B cell (primary cell): ENCODE data around the gene TSSC4. TPM values are rescaled to one million over a fixed set of nuclear protein-coding genes. Genes with fewer than 3 reads are reported as not detected.

Experiments
- ATAC-seq: fragments of 200-7000 bp; cut with Tn5 transposase; one replicate; pipeline ENCODE4 v1.10.0; 2021; ENCODE audit warnings: low read depth, mild to moderate bottlenecking, moderate number of reproducible peaks, moderate library complexity
- CTCF ChIA-PET: fragments of 350-600 bp; sonication (Branson Sonifier 250); formaldehyde crosslinking; loops from one replicate; lab custom pipeline; 2021; ENCODE audit warnings: antibody characterized with exemption, inconsistent platforms; lab: Charles Lee
- POLR2A ChIA-PET: fragments of 350-600 bp; sonication (Branson Sonifier 250); formaldehyde crosslinking; loops from one replicate; lab custom pipeline; 2021; ENCODE audit warnings: antibody characterized with exemption; lab: Charles Lee
- DNase-seq: peaks from one replicate; pipeline ENCODE4 v3.0.0; 2013
- H2AFZ ChIP-seq: 2 replicates; pipeline ENCODE4 v1.6.1; 2012; ENCODE audit warnings: mild to moderate bottlenecking, low read depth, low read length; ENCODE audit not compliant: insufficient read depth, poor library complexity, severe bottlenecking
- H3K27ac ChIP-seq, 2 donors: 1 replicate in 1 of 2; 2 replicates in 1 of 2; pipeline ENCODE4 v1.5.1; 2012 to 2013; ENCODE audit warnings: low read length in 2 of 2, mild to moderate bottlenecking in 2 of 2, moderate library complexity in 1 of 2
- H3K27me3 ChIP-seq, 4 experiments: fragments of 200-600 bp in 1 of 4; sonication (generic) in 1 of 4; replicated peaks in 1 of 4; 1 replicate in 2 of 4; 2 replicates in 2 of 4; pipeline versions ENCODE4 v1.6.1 to v1.7.0; 2013 to 2016; ENCODE audit warnings: low read length in 3 of 4, mild to moderate bottlenecking in 2 of 4, mixed read lengths in 1 of 4, moderate library complexity in 1 of 4; ENCODE audit not compliant: insufficient read depth in 4 of 4, control insufficient read depth in 3 of 4; ENCODE audit errors: control extremely low read depth in 1 of 4
- H3K36me3 ChIP-seq, 2 experiments: replicated peaks in 1 of 2; 1 replicate in 1 of 2; 2 replicates in 1 of 2; pipeline versions ENCODE4 v1.6.1 to v1.7.1; 2013; ENCODE audit warnings: low read length in 1 of 2; ENCODE audit not compliant: insufficient read depth in 2 of 2, control insufficient read depth in 1 of 2; ENCODE audit errors: control extremely low read depth in 1 of 2, extremely low read depth in 1 of 2
- H3K4me1 ChIP-seq, 2 donors: fragments of 200-600 bp in 1 of 2; sonication (generic) in 1 of 2; 1 replicate in 1 of 2; 2 replicates in 1 of 2; pipeline versions ENCODE4 v1.5.1 to v1.6.1; 2013 to 2017; ENCODE audit warnings: low read length in 2 of 2; ENCODE audit not compliant: control insufficient read depth in 2 of 2, insufficient read depth in 2 of 2
- H3K4me2 ChIP-seq: replicated peaks from 2 replicates; pipeline ENCODE3; 2012; ENCODE audit warnings: mild to moderate bottlenecking, low read depth, low read length; ENCODE audit not compliant: poor library complexity, severe bottlenecking
- H3K4me3 ChIP-seq, 5 experiments: fragments of 200-600 bp in 1 of 5; sonication (generic) in 1 of 5; 1 replicate in 3 of 5; 2 replicates in 2 of 5; pipeline versions ENCODE4 v1.5.1 to v1.7.0; 2011 to 2016; ENCODE audit warnings: low read length in 4 of 5, mild to moderate bottlenecking in 4 of 5, low read depth in 2 of 5, control low read depth in 1 of 5, moderate library complexity in 1 of 5; ENCODE audit not compliant: insufficient read depth in 1 of 5; ENCODE audit errors: control extremely low read depth in 1 of 5, extremely low read depth in 1 of 5
- H3K79me2 ChIP-seq: fragments of 200-600 bp; sonication (generic); one replicate; pipeline ENCODE4 v1.6.0; 2016; ENCODE audit warnings: low read length; ENCODE audit not compliant: control insufficient read depth, insufficient read depth
- H3K9ac ChIP-seq: fragments of 200-600 bp; sonication (generic); 2 replicates; pipeline ENCODE4 v1.6.1; 2017; ENCODE audit warnings: mild to moderate bottlenecking, low read length, moderate library complexity
- H3K9me3 ChIP-seq, 3 donors: one replicate each; pipeline versions ENCODE4 v1.6.1 to v1.7.1; 2013; ENCODE audit warnings: low read length in 2 of 3; ENCODE audit not compliant: control insufficient read depth in 2 of 3, insufficient read depth in 1 of 3; ENCODE audit errors: control extremely low read depth in 1 of 3
- H4K20me1 ChIP-seq: 2 replicates; pipeline ENCODE4 v1.6.0; 2012; ENCODE audit warnings: mild to moderate bottlenecking, low read length; ENCODE audit not compliant: insufficient read depth, control insufficient read depth, poor library complexity, severe bottlenecking
- H3K27ac Mint-ChIP-seq: one replicate; pipeline ENCODE4 v1.8.0; 2021; ENCODE audit warnings: mixed read lengths
- H3K27me3 Mint-ChIP-seq: one replicate; pipeline ENCODE4 v1.8.0; 2021; ENCODE audit warnings: mixed read lengths
- H3K4me1 Mint-ChIP-seq: one replicate; pipeline ENCODE4 v1.8.0; 2021; ENCODE audit warnings: mixed read lengths
- H3K4me3 Mint-ChIP-seq: one replicate; pipeline ENCODE4 v1.8.0; 2021; ENCODE audit warnings: mixed read lengths
- H3K9me3 Mint-ChIP-seq: one replicate; pipeline ENCODE4 v1.8.0; 2022; ENCODE audit warnings: mixed read lengths; ENCODE audit not compliant: insufficient read depth
- EZH2 ChIP-seq: IDR thresholded peaks from 2 replicates; pipeline ENCODE4 v1.6.1; 2012; ENCODE audit warnings: borderline replicate concordance, low read depth, mild to moderate bottlenecking, moderate library complexity, low read length; ENCODE audit not compliant: insufficient read depth, poor library complexity, severe bottlenecking
- WGBS: methylation state at CpG from one replicate; pipeline ENCODE4 v1.1.5; 2013; ENCODE audit warnings: missing lambda C conversion rate; ENCODE audit not compliant: insufficient coverage; 5-methylcytosine and 5-hydroxymethylcytosine counted together
- intact Hi-C: fragments of 100-400 bp; cut with micrococcal nuclease; formaldehyde crosslinking; loops from one replicate; pipeline ENCODE4 v1.10.0; 2022
- polyA plus RNA-seq: library from polyadenylated mRNA; depleted of rRNA; stranded (reverse); fragments of >200 nt; gene quantifications from 2 replicates; pipeline ENCODE4 v1.2.3, GENCODE V29; 2012
- total RNA-seq, 2 donors: library from RNA; stranded (reverse); fragments of 120-200 nt in 1 of 2; gene quantifications; 1 replicate in 1 of 2; 2 replicates in 1 of 2; pipeline versions ENCODE4 v1.2.3 to v1.2.4, GENCODE V29; 2013 to 2022
- TF ChIP-seq, protein P1 (sequence below): fragments of 200-600 bp; IDR thresholded peaks from one replicate; pipeline ENCODE4 v1.8.0; 2022; ENCODE audit warnings: antibody characterized with exemption, mild to moderate bottlenecking

The TSSC4 gene
- total and polyA plus RNA-seq, 2 donors (not counting 1 experiment from before 2014, with no cell fraction given) = 49.4 to 57.5 TPM

DNA sequence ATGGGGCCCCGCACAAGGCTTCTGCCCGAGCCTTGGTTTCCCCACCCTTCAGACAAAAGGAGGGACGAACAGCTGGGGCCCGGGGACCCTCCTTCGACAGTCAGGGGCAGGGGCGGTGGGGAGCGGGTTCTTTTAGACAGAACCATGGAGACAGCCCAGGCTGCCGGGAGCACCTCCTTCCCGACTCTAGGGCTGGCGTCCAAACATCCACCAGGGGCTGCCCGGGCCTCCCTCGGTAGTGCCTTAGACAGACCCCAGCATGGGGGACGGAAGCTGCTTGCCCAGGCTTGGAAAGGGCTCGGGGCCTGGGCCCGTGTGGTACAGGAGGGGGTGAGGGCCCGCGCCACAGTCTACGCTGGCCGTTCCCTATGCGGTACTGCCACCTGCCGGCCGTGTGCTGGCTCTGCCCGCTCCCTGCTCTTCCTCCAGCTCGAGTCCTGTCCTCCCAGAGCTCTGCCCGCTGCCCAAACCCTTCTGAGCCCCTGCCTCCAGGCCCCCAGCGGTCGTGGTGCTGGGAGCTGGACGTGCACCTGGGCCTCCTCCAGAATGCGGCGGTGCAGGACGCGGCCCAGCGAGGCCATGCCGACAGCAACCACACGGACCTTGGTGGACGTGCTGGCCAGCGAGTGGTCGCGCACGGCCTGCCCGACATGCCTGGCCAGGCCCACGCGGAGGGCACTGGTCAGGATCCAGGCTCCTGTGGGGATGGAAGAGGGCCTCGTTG lies 20.1 kb downstream of the TSSC4 start:
- H3K9ac ChIP-seq = no peak overlapping the region

More for the DNA sequence above, 20.1 kb downstream of the TSSC4 start:
- H3K4me3 Mint-ChIP-seq = no peak overlapping the region
- TF ChIP-seq EZH2 = no peak
- TF ChIP-seq, protein P1, sequence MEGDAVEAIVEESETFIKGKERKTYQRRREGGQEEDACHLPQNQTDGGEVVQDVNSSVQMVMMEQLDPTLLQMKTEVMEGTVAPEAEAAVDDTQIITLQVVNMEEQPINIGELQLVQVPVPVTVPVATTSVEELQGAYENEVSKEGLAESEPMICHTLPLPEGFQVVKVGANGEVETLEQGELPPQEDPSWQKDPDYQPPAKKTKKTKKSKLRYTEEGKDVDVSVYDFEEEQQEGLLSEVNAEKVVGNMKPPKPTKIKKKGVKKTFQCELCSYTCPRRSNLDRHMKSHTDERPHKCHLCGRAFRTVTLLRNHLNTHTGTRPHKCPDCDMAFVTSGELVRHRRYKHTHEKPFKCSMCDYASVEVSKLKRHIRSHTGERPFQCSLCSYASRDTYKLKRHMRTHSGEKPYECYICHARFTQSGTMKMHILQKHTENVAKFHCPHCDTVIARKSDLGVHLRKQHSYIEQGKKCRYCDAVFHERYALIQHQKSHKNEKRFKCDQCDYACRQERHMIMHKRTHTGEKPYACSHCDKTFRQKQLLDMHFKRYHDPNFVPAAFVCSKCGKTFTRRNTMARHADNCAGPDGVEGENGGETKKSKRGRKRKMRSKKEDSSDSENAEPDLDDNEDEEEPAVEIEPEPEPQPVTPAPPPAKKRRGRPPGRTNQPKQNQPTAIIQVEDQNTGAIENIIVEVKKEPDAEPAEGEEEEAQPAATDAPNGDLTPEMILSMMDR = peak; percentile 83
- WGBS = 38% methylated on average over 42 of the region's 44 CpGs
- H3K79me2 ChIP-seq = no peaks in the 10 kb centered on the region
- no peak overlapping the region for H3K4me3 ChIP-seq
- H3K27me3 Mint-ChIP-seq = no peaks in the 10 kb centered on the region
- intact Hi-C loops = loop anchor here (1.0 kb wide), 1 partner anchor 234 kb away; no protein-coding TSS in a partner anchor
- no peaks in the 10 kb centered on the region for H4K20me1 ChIP-seq
- ATAC-seq (peak; percentile 95), DNase-seq (peak; percentile 86)
- H3K27ac Mint-ChIP-seq = peak overlapping the region; percentile 3
- ChIA-PET POLR2A (interaction anchor here (0.6 to 2.5 kb wide), 4 partner anchors 20 to 118 kb away, joined by 3 to 22 read pairs (median 10); partner anchors contain the start of genes C11orf21, TSPAN32 and TSSC4), CTCF (interaction anchor here (0.5 to 11.1 kb wide), 53 partner anchors 10 to 730 kb away, joined by 3 to 583 read pairs (median 4); partner anchors contain the start of genes ASCL2, C11orf21, CD81 and TSPAN32)
- H3K27ac ChIP-seq = no peak overlapping the region
- H3K27me3 ChIP-seq = peaks cover 0 to 3% (median 0%) of the 10 kb centered on the region in 4 experiments
- H3K36me3 ChIP-seq = no peaks in the 10 kb centered on the region
- H3K4me1 Mint-ChIP-seq = peaks cover 3% of the 10 kb centered on the region
- no peaks in the 10 kb centered on the region for H3K9me3 Mint-ChIP-seq
- peaks cover 5 to 15% of the 10 kb centered on the region in 2 donors for H3K4me1 ChIP-seq
- H3K4me2 ChIP-seq = peak overlapping the region; percentile 50
- H2AFZ ChIP-seq = peak overlapping the region; percentile 32
- H3K9me3 ChIP-seq = peaks cover 0 to 2% (median 0%) of the 10 kb centered on the region in 3 donors
